Jurkat, Clone E6-1 (cell line): ENCODE data around the gene HINFP. TPM values are rescaled to one million over a fixed set of nuclear protein-coding genes. Genes with fewer than 3 reads are reported as not detected.

Experiments used
- DNase-seq: peaks from one replicate; pipeline ENCODE4 v3.0.0-alpha.2; 2011; ENCODE audit warnings: low read depth, low spot score
- H3K4me3 ChIP-seq: 2 replicates; pipeline ENCODE4 v1.5.1; 2011; ENCODE audit warnings: mild to moderate bottlenecking, low read length, control low read depth, moderate library complexity
- polyA plus RNA-seq: library from polyadenylated mRNA; unstranded; fragments of >200 nt; gene quantifications from one replicate; pipeline ENCODE4 v1.2.1, GENCODE V29; 2012; ENCODE audit warnings: missing spikeins; ENCODE audit not compliant: insufficient read length, insufficient read depth

Gene HINFP
- 28.8 TPM for polyA plus RNA-seq

GRCh38 chr11:119121008-119121810 lies at the start of gene HINFP:
HINFP (plus strand) TSS chr11:119121580; CDS start chr11:119126945, 5,365 bp downstream.
- peak within 1 kb of the TSS; percentile 98 for H3K4me3 ChIP-seq
- DNase-seq = peak; percentile 99

- no peak overlapping the region for H3K4me3 ChIP-seq
- no peak for DNase-seq
Observed at GRCh38 chr11:119077839-119078238, 43.5 kb upstream of the HINFP start.

- no peak for DNase-seq
- H3K4me3 ChIP-seq = no peak overlapping the region
Observed at GRCh38 chr11:119078675-119079420, 42.5 kb upstream of the HINFP start.

GRCh38 chr11:119081682-119082260 lies 39.6 kb upstream of the HINFP start:
- no peak overlapping the region for H3K4me3 ChIP-seq
- no peak for DNase-seq

- peak; percentile 94 for DNase-seq
- H3K4me3 ChIP-seq = peak within 1 kb of the TSS; percentile 96
Observed at GRCh38 chr11:119084663-119085436, 36.5 kb upstream of the HINFP start, which contains the start of gene HMBS. HMBS (plus strand) TSS chr11:119084881; CDS start chr11:119085034, 153 bp downstream.

- no peak for DNase-seq
- peak overlapping the region; percentile 96 for H3K4me3 ChIP-seq
Observed at GRCh38 chr11:119085437-119085847, 35.9 kb upstream of the HINFP start.

- no peak for DNase-seq
- no peak overlapping the region for H3K4me3 ChIP-seq
Observed at GRCh38 chr11:119087123-119087522, 34.3 kb upstream of the HINFP start.

GRCh38 chr11:119087747-119088241 lies 33.6 kb upstream of the HINFP start:
- no peak overlapping the region for H3K4me3 ChIP-seq
- no peak for DNase-seq

- no peak for DNase-seq
- no peak overlapping the region for H3K4me3 ChIP-seq
Observed at GRCh38 chr11:119088406-119088805, 33.0 kb upstream of the HINFP start.

- no peak for DNase-seq
- H3K4me3 ChIP-seq = no peak overlapping the region
Observed at GRCh38 chr11:119089319-119089718, 32.1 kb upstream of the HINFP start.

GRCh38 chr11:119091178-119091577 lies 30.2 kb upstream of the HINFP start:
- no peak overlapping the region for H3K4me3 ChIP-seq
- DNase-seq = no peak

- DNase-seq = no peak
- no peak overlapping the region for H3K4me3 ChIP-seq
Observed at GRCh38 chr11:119091966-119092879, 29.2 kb upstream of the HINFP start.

- peak overlapping the region; percentile 69 for H3K4me3 ChIP-seq
- DNase-seq = no peak
Observed at GRCh38 chr11:119092880-119093842, 28.2 kb upstream of the HINFP start.

- peak overlapping the region; percentile 69 for H3K4me3 ChIP-seq
- no peak for DNase-seq
Observed at GRCh38 chr11:119093942-119094815, 27.2 kb upstream of the HINFP start.

- no peak for DNase-seq
- peak overlapping the region; percentile 69 for H3K4me3 ChIP-seq
Observed at GRCh38 chr11:119094816-119095065, 26.6 kb upstream of the HINFP start.
